ENCODE measurements around the gene OTUD4.

Gene OTUD4

DNA sequence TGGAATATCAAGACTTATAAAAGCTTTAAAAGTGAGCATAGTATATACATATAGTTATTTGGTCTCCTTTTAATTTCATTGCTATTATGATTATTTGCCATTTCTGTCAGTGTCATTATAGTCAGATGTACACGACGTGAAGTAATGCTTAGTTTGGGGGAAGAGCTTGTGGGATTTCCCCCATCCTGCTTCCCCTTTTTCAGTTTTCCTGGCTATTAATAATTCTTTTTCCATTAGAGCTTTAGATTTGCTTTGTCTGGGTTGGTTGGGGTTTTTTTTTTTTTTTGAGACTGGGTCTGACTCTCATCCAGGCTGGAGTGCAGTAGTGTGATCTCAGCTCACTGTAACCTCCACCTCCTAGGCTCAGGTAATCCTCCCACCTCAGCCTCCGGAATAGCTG lies 76.9 kb downstream of the OTUD4 start:
- H3K27me3 ChIP-seq (ENCODE audit: control insufficient read depth in 1 of 2, insufficient read depth in 2 of 2, low read length in 2 of 2): no peaks in the 10 kb centered on the region

DNA sequence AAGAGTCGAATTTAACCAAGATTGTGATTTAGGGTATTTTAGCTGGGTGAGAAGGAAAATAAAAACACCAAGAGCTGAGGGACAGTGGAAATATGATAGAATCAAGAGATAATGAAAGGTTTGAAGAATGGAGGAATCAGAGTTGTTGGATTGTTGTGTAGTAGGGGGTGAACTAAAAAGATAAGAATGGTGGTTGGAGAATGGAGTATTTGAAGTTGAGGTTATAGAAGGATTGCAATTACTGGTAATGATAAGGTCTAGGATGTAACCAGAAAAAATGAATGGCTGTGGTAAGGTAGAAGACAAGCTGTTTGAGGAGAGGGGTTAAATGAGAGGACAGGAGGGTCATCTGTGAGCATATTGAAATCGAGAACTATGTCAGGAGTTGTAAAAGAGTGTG lies 77.8 kb downstream of the OTUD4 start:
- H3K4me3 ChIP-seq (ENCODE audit: low read depth in 1 of 2, low read length in 2 of 2): no peak overlapping the region
- no peak overlapping the region for H3K9ac ChIP-seq (ENCODE audit: low read length)
- no peak overlapping the region for H3K27ac ChIP-seq (ENCODE audit: low read depth, low read length)
- H3K9me3 ChIP-seq (ENCODE audit: low read length): no peaks in the 10 kb centered on the region
- peaks cover 14% of the 10 kb centered on the region for H3K36me3 ChIP-seq (ENCODE audit: insufficient read depth, low read length)
- peaks cover 10% of the 10 kb centered on the region for H3K4me1 ChIP-seq (ENCODE audit: insufficient read depth, low read length)
- no peaks in the 10 kb centered on the region for H3K27me3 ChIP-seq (ENCODE audit: control insufficient read depth in 1 of 2, insufficient read depth in 2 of 2, low read length in 2 of 2)

More for the DNA sequence above, 76.9 kb downstream of the OTUD4 start:
- no peak overlapping the region for H3K27ac ChIP-seq (ENCODE audit: low read depth, low read length)
- peaks cover 10% of the 10 kb centered on the region for H3K4me1 ChIP-seq (ENCODE audit: insufficient read depth, low read length)
- no peak overlapping the region for H3K9ac ChIP-seq (ENCODE audit: low read length)
- H3K4me3 ChIP-seq (ENCODE audit: low read depth in 1 of 2, low read length in 2 of 2): no peak overlapping the region
- no peaks in the 10 kb centered on the region for H3K9me3 ChIP-seq (ENCODE audit: low read length)
- peaks cover 21% of the 10 kb centered on the region for H3K36me3 ChIP-seq (ENCODE audit: insufficient read depth, low read length)

DNA sequence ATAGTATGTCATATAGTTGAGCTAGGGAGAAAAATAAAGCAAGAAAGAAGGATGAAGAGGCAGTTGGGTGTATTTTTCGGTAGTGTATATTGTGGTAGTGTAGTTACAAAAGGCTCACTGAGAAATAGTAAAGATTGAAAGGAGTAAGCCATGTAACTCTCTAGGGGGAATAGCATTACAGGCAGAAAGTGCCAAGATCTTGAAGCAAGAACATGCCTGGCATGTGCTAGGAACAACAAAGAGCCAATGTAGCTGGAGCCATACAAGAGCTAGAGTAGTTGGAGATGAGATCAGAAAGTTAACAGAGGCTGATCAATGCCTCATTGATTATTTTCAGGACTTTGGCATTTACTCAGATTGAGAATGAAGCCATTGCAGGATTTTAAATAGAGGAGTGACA lies 79.3 kb downstream of the OTUD4 start:
- peaks cover 19% of the 10 kb centered on the region for H3K4me1 ChIP-seq (ENCODE audit: insufficient read depth, low read length)

DNA sequence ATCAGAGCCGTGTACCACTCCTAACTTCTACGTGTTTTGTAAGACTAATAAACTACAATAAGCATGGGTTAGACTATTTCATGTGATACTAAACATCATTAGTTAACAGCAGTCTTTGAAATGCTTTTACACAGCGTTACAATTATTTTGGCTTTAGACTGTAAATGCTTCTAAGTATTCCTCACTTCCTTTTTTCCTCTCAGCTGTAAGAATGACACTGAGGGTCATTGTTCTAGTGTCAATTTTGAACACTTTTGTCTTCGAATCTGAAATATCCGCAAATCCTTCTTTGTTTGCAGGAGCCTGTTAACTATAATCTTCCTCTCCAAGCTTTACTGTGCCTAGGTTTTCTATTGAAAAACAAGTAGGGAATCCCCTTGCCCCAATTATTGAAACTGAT lies 80.7 kb downstream of the OTUD4 start:
- Histone ChIP-seq H3K9ac (ENCODE audit: low read length) (no peak overlapping the region), H3K27ac (ENCODE audit: low read depth, low read length) (no peak overlapping the region), H3K36me3 (ENCODE audit: insufficient read depth, low read length) (peaks cover 8% of the 10 kb centered on the region), H3K9me3 (ENCODE audit: low read length) (no peaks in the 10 kb centered on the region), H3K4me1 (ENCODE audit: insufficient read depth, low read length) (peaks cover 19% of the 10 kb centered on the region), H3K27me3 (ENCODE audit: control insufficient read depth in 1 of 2, insufficient read depth in 2 of 2, low read length in 2 of 2) (no peaks in the 10 kb centered on the region), H3K4me3 (ENCODE audit: low read depth in 1 of 2, low read length in 2 of 2) (peak overlapping the region in 1 of 2 donors; percentile 94)

More for the DNA sequence above, 79.3 kb downstream of the OTUD4 start:
- Histone ChIP-seq H3K27me3 (ENCODE audit: control insufficient read depth in 1 of 2, insufficient read depth in 2 of 2, low read length in 2 of 2) (no peaks in the 10 kb centered on the region), H3K4me3 (ENCODE audit: low read depth in 1 of 2, low read length in 2 of 2) (no peak overlapping the region), H3K9ac (ENCODE audit: low read length) (no peak overlapping the region), H3K27ac (ENCODE audit: low read depth, low read length) (no peak overlapping the region), H3K36me3 (ENCODE audit: insufficient read depth, low read length) (peaks cover 2% of the 10 kb centered on the region), H3K9me3 (ENCODE audit: low read length) (no peaks in the 10 kb centered on the region)

DNA sequence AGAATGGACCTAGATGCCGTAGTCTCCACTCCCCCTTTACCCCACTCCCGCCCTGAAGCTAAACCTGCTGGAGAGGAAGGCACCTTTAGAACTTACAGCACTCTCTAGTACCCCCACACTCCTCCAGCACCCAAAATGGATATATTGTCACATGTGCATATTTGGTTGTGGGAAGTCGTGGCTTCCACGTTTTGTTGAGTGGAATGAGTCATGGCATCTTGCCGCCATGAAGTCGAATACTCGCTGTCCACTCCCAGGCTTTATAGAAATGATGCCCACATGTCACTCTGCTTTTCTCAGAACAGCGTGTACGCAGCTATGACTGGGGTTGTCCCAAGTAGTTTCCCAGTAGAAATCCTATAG lies 81.7 kb downstream of the OTUD4 start:
- Histone ChIP-seq H3K27me3 (ENCODE audit: control insufficient read depth in 1 of 2, insufficient read depth in 2 of 2, low read length in 2 of 2) (no peaks in the 10 kb centered on the region), H3K9ac (ENCODE audit: low read length) (peak overlapping the region; percentile 74), H3K27ac (ENCODE audit: low read depth, low read length) (peak overlapping the region; percentile 93), H3K36me3 (ENCODE audit: insufficient read depth, low read length) (peaks cover 18% of the 10 kb centered on the region), H3K9me3 (ENCODE audit: low read length) (no peaks in the 10 kb centered on the region), H3K4me3 (ENCODE audit: low read depth in 1 of 2, low read length in 2 of 2) (peak overlapping the region; percentile 88 to 94), H3K4me1 (ENCODE audit: insufficient read depth, low read length) (peaks cover 19% of the 10 kb centered on the region)

DNA sequence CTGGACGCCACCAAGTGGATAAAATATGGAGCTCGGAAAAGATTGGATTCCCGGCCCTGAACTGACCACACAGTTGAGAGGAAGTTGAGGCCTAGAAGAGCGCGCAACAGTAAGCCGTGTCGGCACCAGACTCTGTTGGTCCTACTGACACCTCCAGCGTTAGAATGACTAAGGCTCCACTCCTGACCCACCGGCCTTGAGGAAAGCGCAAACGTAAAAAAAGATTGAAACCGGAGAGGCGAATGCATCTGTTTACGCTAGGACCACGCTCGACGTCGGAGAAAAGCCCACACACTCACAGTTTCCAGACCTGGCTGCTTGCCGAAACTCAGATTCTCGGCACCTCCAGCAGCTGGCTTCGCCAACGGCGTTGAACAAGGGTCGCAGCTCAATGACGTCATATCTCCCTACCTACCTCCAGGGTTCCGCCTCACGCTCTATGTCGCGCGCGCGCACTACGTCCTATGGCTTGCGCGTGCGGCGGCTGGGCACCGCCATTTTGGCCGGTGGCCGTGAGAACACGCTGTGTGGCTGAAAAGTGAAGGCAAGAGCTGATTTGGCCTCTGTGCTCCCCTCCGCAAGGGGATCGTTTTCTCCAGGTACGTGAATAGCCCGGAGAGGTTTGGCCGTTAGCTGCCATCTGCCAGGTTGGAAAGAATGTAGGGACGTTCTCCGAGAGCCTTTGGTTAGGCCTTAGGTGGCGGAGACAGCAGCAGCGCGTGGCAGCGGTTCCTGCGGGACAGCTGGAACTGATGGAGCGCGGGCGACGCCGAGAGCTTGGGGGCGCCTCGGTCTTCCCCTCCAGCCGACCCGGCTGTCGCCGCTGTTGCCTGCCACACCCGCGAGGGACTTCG lies 82.3 kb downstream of the OTUD4 start, which contains the start of the genes ABCE1 and ANAPC10:
Gene ABCE1 (plus strand): TSS at position 491 of the 854 bp plus-strand sequence. CDS start 6,102 bp downstream, outside the sequence.
Gene ANAPC10 (minus strand): TSS at position 376 of the 854 bp plus-strand sequence. CDS start 2,097 bp downstream, outside the sequence.
- peak within 1 kb of the TSS; percentile 88 to 94 for H3K4me3 ChIP-seq (ENCODE audit: low read depth in 1 of 2, low read length in 2 of 2)
- peak within 1 kb of the TSS; percentile 74 for H3K9ac ChIP-seq (ENCODE audit: low read length)
- no peaks in the 10 kb centered on the region for H3K9me3 ChIP-seq (ENCODE audit: low read length)
- peak within 1 kb of the TSS; percentile 93 for H3K27ac ChIP-seq (ENCODE audit: low read depth, low read length)
- no peaks in the 10 kb centered on the region for H3K27me3 ChIP-seq (ENCODE audit: control insufficient read depth in 1 of 2, insufficient read depth in 2 of 2, low read length in 2 of 2)
- H3K4me1 ChIP-seq (ENCODE audit: insufficient read depth, low read length): peaks cover 19% of the 10 kb centered on the region
- peaks cover 24% of the 10 kb centered on the region for H3K36me3 ChIP-seq (ENCODE audit: insufficient read depth, low read length)

DNA sequence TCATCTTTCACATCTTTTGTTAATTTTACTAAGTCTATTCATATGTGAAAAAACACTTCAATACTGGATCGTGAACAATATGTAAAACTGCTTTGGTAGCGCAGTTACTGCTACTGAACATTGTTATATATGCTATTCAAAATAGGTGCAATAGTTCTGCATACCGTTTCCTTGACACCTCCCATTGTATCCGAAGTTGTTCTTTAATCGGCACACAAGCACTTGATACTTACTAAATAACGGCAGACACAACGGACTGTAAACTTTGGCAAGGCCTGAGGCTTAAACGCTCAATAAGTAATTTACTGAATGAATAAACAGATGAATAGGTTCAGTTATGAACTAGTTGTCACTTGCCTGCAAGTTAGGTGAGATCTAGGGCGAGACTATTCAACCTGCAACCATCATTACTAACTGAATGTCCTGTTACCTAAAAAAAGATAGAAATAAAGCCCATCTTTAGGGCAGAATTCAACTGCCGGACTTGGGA lies 83.0 kb downstream of the OTUD4 start:
- Histone ChIP-seq H3K4me3 (ENCODE audit: low read depth in 1 of 2, low read length in 2 of 2) (peak overlapping the region; percentile 88 to 94), H3K9ac (ENCODE audit: low read length) (peak overlapping the region; percentile 74), H3K27me3 (ENCODE audit: control insufficient read depth in 1 of 2, insufficient read depth in 2 of 2, low read length in 2 of 2) (no peaks in the 10 kb centered on the region), H3K36me3 (ENCODE audit: insufficient read depth, low read length) (peaks cover 30% of the 10 kb centered on the region), H3K9me3 (ENCODE audit: low read length) (no peaks in the 10 kb centered on the region), H3K4me1 (ENCODE audit: insufficient read depth, low read length) (peaks cover 19% of the 10 kb centered on the region), H3K27ac (ENCODE audit: low read depth, low read length) (peak overlapping the region; percentile 93)

DNA sequence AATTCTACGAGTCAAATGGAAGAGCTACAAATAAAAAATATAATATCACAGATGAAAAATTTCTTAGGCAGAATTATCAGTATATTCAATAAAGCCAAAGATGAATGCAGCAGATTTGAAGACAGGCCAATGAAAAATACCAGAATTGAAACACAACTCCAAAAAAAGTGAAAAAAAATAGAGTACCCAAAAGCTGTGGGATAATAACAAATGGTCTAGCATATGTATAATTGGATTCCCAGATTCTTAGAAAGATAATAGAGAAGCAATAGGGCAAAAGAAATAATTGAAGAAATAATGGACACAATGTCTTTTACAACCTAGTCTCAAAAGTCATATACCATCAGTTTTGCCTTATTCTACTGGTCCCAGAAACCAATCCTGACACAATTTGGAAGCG lies 86.8 kb downstream of the OTUD4 start:
- H3K4me3 ChIP-seq (ENCODE audit: low read depth in 1 of 2, low read length in 2 of 2): no peak overlapping the region
- H3K36me3 ChIP-seq (ENCODE audit: insufficient read depth, low read length): peaks cover 36% of the 10 kb centered on the region
- H3K27ac ChIP-seq (ENCODE audit: low read depth, low read length): no peak overlapping the region
- no peak overlapping the region for H3K9ac ChIP-seq (ENCODE audit: low read length)
- H3K27me3 ChIP-seq (ENCODE audit: control insufficient read depth in 1 of 2, insufficient read depth in 2 of 2, low read length in 2 of 2): no peaks in the 10 kb centered on the region
- H3K9me3 ChIP-seq (ENCODE audit: low read length): no peaks in the 10 kb centered on the region
- H3K4me1 ChIP-seq (ENCODE audit: insufficient read depth, low read length): peaks cover 9% of the 10 kb centered on the region

DNA sequence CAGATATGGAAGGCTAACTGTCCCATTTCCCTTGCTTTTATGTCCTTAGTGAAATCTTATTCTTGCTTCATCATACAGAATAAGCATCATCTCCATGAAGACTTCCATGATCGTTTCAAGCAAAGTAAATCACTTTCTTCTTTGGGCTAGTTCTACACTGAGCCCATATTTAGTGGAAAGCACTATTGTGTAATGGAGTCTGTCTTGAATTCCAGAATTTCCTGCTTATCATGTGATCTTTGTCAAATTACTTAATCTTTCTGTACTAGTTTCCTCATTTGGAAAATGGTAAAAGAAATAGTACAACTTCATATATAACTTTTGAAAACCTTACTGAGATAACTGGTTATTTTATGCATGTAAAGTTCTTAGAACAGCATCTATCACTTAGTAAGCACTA lies 90.0 kb downstream of the OTUD4 start:
- H3K9ac ChIP-seq (ENCODE audit: low read length): no peak overlapping the region
- no peak overlapping the region for H3K4me3 ChIP-seq (ENCODE audit: low read depth in 1 of 2, low read length in 2 of 2)
- H3K27ac ChIP-seq (ENCODE audit: low read depth, low read length): no peak overlapping the region
- H3K4me1 ChIP-seq (ENCODE audit: insufficient read depth, low read length): no peaks in the 10 kb centered on the region
- no peaks in the 10 kb centered on the region for H3K9me3 ChIP-seq (ENCODE audit: low read length)
- H3K27me3 ChIP-seq (ENCODE audit: control insufficient read depth in 1 of 2, insufficient read depth in 2 of 2, low read length in 2 of 2): no peaks in the 10 kb centered on the region
- peaks cover 40% of the 10 kb centered on the region for H3K36me3 ChIP-seq (ENCODE audit: insufficient read depth, low read length)

DNA sequence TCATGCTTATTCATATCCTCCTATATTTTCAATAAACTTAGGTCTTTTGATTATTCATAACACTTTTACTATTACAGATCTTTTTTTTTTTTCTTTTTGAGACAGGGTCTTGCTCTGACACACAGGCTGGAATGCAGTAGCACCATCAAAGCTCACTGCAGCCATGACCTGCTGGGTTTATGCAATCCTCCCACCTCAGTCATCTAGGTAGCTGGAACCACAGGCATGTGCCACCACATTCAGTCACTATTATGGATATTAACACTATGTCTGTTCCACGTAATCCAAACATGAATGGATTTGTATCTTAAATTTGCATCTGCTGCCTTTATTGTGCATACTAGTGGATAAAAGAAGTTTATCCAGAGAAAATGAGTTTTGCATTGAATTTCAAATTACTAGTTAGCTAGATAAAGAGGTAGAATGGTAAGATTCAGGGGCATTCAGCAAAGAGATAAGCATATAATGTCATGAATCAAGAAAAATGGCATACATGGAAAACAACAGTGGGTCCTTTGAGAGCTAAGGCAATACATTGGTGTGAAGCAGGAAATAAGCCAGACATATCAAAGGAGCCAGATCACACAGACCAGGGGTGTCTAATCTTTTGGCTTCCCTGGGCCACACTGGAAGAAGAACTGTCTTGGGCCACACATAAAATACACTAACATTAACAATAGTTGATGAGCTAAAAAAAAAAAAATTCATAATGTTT lies 96.3 kb downstream of the OTUD4 start:
- H3K27ac ChIP-seq (ENCODE audit: low read depth, low read length): no peak overlapping the region
- H3K4me3 ChIP-seq (ENCODE audit: low read depth in 1 of 2, low read length in 2 of 2): no peak overlapping the region
- H3K9me3 ChIP-seq (ENCODE audit: low read length): no peaks in the 10 kb centered on the region

More for the DNA sequence above, 96.3 kb downstream of the OTUD4 start:
- no peak overlapping the region for H3K9ac ChIP-seq (ENCODE audit: low read length)
- H3K36me3 ChIP-seq (ENCODE audit: insufficient read depth, low read length): peaks cover 4% of the 10 kb centered on the region
- H3K4me1 ChIP-seq (ENCODE audit: insufficient read depth, low read length): no peaks in the 10 kb centered on the region
- no peaks in the 10 kb centered on the region for H3K27me3 ChIP-seq (ENCODE audit: control insufficient read depth in 1 of 2, insufficient read depth in 2 of 2, low read length in 2 of 2)

All from muscle layer of colon (tissue), 2 donors.